Calu3 (cell line): ENCODE measurements around the gene SCG3. TPM values are rescaled to one million over a fixed set of nuclear protein-coding genes. Genes with fewer than 3 reads are reported as not detected.

Source experiments
- BruUV-seq: library from RNA; stranded (reverse); fragments of 400-500 nt; replicated peaks from 2 replicates; lab custom pipeline; 2021; lab: Mats Ljungman, UMichigan
- CTCF ChIA-PET: fragments of 300-600 bp; sonication (Branson Sonifier 250); formaldehyde crosslinking; loops from one replicate; lab custom pipeline; 2022; ENCODE audit warnings: antibody characterized with exemption; lab: Charles Lee
- DNase-seq: peaks from one replicate; pipeline ENCODE4 v3.0.0; 2022
- H3K27ac Mint-ChIP-seq: one replicate; pipeline ENCODE4 v1.8.0; 2022; ENCODE audit warnings: mixed read lengths; ENCODE audit not compliant: unreplicated experiment
- H3K27me3 Mint-ChIP-seq: one replicate; pipeline ENCODE4 v1.8.0; 2022; ENCODE audit warnings: mixed read lengths; ENCODE audit not compliant: unreplicated experiment
- H3K36me3 Mint-ChIP-seq: one replicate; pipeline ENCODE4 v1.8.0; 2022; ENCODE audit warnings: mild to moderate bottlenecking, moderate library complexity, mixed read lengths; ENCODE audit not compliant: insufficient read depth, unreplicated experiment
- H3K4me1 Mint-ChIP-seq: one replicate; pipeline ENCODE4 v1.8.0; 2022; ENCODE audit warnings: mild to moderate bottlenecking, low read depth, mixed read lengths; ENCODE audit not compliant: unreplicated experiment
- H3K4me3 Mint-ChIP-seq: one replicate; pipeline ENCODE4 v1.8.0; 2022; ENCODE audit warnings: mild to moderate bottlenecking, low read depth, moderate library complexity, mixed read lengths; ENCODE audit not compliant: unreplicated experiment
- H3K9me3 Mint-ChIP-seq: one replicate; pipeline ENCODE4 v1.8.0; 2022; ENCODE audit warnings: low read depth, mixed read lengths; ENCODE audit not compliant: unreplicated experiment
- intact Hi-C: fragments of 100-400 bp; cut with micrococcal nuclease; formaldehyde crosslinking; loops from one replicate; pipeline ENCODE4 v1.10.0; 2022; ENCODE audit not compliant: unreplicated experiment
- total RNA-seq: library from RNA; stranded (reverse); gene quantifications from 2 replicates; pipeline ENCODE4 v1.2.3, GENCODE V29; 2022
- TF ChIP-seq, protein P1 (sequence below): fragments of 200-600 bp; IDR thresholded peaks from one replicate; pipeline ENCODE4 v1.8.0; 2022; ENCODE audit warnings: antibody characterized with exemption; ENCODE audit not compliant: unreplicated experiment

SCG3 gene
- total RNA-seq, 1 experiment from 2014 or later = not detected

DNA sequence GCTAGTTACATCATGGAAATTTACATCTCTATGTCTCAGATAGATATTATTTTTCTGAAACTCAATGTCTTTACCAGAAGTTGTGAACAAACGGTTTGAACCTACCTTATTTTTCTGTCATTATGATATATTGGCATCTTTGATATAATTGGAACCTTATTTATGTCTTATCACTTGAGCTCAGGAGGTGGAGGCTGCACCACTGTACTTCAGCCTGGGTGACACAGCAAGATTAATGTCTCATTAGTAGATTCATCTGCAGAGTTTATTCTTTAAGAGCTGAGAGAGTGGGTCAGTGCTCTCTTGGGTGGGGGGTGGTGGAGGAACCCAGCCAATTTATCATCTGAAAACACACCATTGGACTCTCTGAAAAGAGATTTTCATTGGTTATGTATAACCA, 21.4 kb downstream of the SCG3 start:
- DNase-seq = no peak
- Mint-ChIP-seq H3K27me3 (peaks cover 37% of the 10 kb centered on the region), H3K9me3 (no peaks in the 10 kb centered on the region), H3K27ac (no peak overlapping the region), H3K36me3 (no peaks in the 10 kb centered on the region), H3K4me1 (no peaks in the 10 kb centered on the region), H3K4me3 (no peak overlapping the region)
- no TSS peak for BruUV-seq
- CTCF ChIA-PET = no interaction called here
- TF ChIP-seq, protein P1, sequence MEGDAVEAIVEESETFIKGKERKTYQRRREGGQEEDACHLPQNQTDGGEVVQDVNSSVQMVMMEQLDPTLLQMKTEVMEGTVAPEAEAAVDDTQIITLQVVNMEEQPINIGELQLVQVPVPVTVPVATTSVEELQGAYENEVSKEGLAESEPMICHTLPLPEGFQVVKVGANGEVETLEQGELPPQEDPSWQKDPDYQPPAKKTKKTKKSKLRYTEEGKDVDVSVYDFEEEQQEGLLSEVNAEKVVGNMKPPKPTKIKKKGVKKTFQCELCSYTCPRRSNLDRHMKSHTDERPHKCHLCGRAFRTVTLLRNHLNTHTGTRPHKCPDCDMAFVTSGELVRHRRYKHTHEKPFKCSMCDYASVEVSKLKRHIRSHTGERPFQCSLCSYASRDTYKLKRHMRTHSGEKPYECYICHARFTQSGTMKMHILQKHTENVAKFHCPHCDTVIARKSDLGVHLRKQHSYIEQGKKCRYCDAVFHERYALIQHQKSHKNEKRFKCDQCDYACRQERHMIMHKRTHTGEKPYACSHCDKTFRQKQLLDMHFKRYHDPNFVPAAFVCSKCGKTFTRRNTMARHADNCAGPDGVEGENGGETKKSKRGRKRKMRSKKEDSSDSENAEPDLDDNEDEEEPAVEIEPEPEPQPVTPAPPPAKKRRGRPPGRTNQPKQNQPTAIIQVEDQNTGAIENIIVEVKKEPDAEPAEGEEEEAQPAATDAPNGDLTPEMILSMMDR = no peak
- intact Hi-C loops = no loop called here

DNA sequence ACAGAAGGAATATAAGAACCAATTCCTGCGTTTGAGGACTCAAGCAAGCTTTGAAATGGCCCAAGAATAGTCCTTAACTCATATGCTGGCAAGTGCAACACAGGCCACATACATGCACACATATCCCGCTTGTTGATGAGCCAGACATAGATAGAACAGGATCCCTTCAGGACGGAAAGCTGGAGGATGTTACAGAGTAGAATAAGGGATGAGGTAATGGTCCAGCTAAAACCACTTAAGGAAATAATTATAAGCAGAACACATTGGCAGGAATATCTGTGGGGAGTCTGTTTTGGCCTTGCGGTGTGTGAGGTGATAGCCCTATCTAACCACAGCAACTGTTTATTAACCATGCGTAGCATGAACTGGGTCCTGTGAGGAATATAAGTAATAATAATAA, 25.0 kb downstream of the SCG3 start:
- H3K36me3 Mint-ChIP-seq = no peaks in the 10 kb centered on the region
- H3K4me1 Mint-ChIP-seq = no peaks in the 10 kb centered on the region
- CTCF ChIA-PET = no interaction called here
- no TSS peak for BruUV-seq
- peaks cover 4% of the 10 kb centered on the region for H3K27me3 Mint-ChIP-seq
- no peak for DNase-seq
- H3K9me3 Mint-ChIP-seq = no peaks in the 10 kb centered on the region
- no peak overlapping the region for H3K27ac Mint-ChIP-seq
- TF ChIP-seq, protein P1 = no peak
- intact Hi-C loops = no loop called here
- no peak overlapping the region for H3K4me3 Mint-ChIP-seq

DNA sequence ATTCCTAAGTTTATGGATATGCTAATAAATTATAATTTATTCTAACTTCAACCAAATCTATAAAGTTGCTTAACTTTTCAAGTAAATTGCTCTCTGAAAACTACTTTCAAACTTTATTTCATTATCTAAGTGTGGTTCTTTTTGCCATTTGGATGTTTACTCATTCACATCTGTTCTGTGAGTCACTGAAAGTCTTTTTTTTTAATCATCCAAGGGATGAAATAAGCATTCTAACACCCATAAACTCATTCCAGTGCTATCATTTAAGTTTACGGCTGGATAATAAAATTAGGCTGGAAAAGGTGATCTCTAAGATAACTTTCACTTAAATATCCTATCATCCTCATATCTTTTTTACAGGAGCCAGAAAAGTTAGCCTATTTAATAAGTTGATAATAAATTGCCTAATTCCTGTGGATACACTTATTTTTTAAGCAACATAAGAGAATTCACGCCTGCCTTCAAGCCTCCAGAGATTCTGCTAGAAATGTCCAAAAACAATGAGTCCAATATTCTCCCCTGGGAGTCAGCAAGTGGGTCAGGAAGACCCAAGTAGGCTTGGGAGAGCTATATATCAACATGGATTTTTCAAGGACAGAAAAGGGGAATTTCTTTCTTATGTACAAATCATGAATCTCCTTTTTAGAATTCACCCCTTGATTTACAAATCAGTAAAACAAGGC, 25.8 kb downstream of the SCG3 start:
- Mint-ChIP-seq H3K36me3 (no peaks in the 10 kb centered on the region), H3K9me3 (no peaks in the 10 kb centered on the region), H3K4me3 (no peak overlapping the region), H3K27ac (no peak overlapping the region), H3K27me3 (no peaks in the 10 kb centered on the region), H3K4me1 (no peaks in the 10 kb centered on the region)
- no peak for DNase-seq
- CTCF ChIA-PET = no interaction called here
- TF ChIP-seq, protein P1 = no peak
- no TSS peak for BruUV-seq
- intact Hi-C loops = no loop called here

DNA sequence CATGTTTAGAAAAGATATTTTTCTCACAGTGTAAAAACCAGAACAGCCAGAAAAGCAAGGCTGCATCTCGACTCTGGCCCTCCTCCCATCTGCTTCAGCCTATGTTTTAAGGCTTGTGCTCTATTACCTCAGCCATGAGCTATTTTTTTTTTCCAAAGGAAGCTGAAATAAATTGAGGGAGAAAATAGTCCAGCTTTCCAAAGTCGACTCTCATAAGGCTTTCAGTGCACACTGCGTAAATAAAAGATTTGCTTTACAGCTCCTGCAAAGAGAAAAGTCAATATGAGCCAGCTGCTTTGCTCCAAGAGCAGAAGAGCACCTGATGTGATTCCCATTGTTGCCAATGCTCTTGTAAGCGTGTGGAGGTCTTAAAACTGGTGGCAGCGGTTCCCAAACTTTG, 26.7 kb downstream of the SCG3 start:
- no peak for DNase-seq
- Mint-ChIP-seq H3K9me3 (no peaks in the 10 kb centered on the region), H3K27me3 (no peaks in the 10 kb centered on the region), H3K36me3 (no peaks in the 10 kb centered on the region), H3K4me1 (no peaks in the 10 kb centered on the region), H3K4me3 (no peak overlapping the region), H3K27ac (no peak overlapping the region)
- CTCF ChIA-PET = no interaction called here
- intact Hi-C loops = no loop called here
- TF ChIP-seq, protein P1 = no peak
- no TSS peak for BruUV-seq
